HG03139 (cell line): Measurements from ENCODE around the gene AOX1.
"Not testable (repeated sequence)": the region's sequence is repeated elsewhere in the genome, so short reads cannot be mapped to it uniquely, and the experiment has no call there.

Experiments used
- ATAC-seq: cut with Tn5 transposase; IDR thresholded peaks from one replicate; pipeline ENCODE4 v1.9.1; 2021; ENCODE audit not compliant: unreplicated experiment

Gene AOX1

GRCh38 chr2:200600549-200601225 lies 14.9 kb downstream of the AOX1 start:
- ATAC-seq = no peak

- no peak for ATAC-seq
Measured at GRCh38 chr2:200602584-200602983, 16.8 kb downstream of the AOX1 start.

GRCh38 chr2:200603972-200604371 lies 18.2 kb downstream of the AOX1 start:
- no peak for ATAC-seq

- no peak for ATAC-seq
Measured at GRCh38 chr2:200604571-200605255, 18.9 kb downstream of the AOX1 start.

DNA sequence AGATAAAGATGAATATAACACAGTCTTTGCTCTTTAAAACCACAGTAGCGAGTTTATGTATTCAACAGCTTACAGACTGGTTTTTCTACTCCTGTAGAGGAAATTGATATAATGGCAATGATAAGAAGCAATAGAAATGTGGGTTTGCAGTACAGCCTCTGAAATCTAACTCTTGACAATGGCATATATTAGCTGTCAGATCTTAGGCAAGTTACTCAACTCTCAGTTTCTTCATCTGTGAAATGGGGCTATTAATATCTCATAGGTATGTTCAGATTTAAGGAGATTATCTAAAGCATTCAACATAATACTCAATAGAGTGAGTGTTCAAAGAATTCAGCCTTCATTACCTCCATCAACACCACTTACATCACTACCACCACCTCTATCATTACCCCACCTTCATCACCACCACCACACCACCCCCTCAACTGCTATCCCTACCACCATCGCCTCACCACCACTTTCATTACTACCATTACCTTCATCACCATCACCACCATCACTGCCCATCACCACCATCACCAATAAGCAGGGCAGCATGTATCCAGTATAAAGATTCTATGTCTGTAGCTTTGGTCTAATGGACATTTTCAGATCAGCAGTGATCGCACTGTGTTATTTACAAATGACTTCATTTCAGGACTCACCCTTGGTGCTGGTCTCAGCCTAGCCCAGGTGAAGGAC lies 22.7 kb downstream of the AOX1 start:
- ATAC-seq = no peak

- no peak for ATAC-seq
Measured at GRCh38 chr2:200609028-200609614, 23.3 kb downstream of the AOX1 start.

GRCh38 chr2:200610217-200610616 lies 24.4 kb downstream of the AOX1 start:
- ATAC-seq = not testable (repeated sequence)

GRCh38 chr2:200613692-200614091 lies 27.9 kb downstream of the AOX1 start:
- ATAC-seq = no peak

- ATAC-seq = no peak
Measured at GRCh38 chr2:200614249-200614648, 28.4 kb downstream of the AOX1 start.

- no peak for ATAC-seq
Measured at GRCh38 chr2:200615247-200615646, 29.4 kb downstream of the AOX1 start.

DNA sequence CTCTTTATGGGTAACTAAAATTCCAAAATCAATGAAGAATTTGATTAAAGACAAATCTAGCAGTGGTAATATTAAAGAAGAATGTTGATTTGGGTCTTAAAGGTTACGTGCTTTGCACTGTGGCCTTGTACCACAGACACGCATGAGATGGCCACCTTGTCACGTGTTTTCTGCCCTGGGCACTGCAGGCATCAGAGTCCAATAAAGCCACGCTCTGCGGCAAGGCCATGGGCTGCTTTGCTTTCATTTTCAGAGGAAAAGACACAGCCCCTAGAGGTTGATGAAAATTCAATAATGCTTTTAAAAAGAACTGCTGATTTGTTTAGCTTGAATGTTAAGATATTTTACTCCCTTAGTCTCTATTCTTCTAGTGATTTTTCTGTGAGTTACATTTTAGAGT lies 30.4 kb downstream of the AOX1 start:
- ATAC-seq = no peak

DNA sequence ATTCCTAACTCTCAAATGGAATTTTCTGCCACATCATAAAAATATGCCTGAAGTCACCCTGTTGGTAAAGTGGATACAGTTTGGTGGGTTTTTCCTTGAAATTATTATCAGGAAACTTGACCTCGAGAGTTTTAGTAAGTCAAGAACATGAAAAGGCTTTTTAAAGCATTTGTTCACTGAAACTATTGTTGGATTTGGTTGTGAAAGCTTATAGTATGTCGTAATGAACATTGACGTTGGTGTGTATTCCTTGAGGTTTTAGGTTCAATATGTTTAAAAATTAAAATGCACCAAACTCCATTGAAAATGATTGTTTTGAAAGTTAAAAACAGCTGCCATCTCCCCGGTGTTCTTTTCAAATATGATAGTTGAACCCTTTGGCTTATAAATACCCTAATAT lies 30.8 kb downstream of the AOX1 start:
- ATAC-seq = no peak

- no peak for ATAC-seq
Measured at GRCh38 chr2:200617156-200618053, 31.6 kb downstream of the AOX1 start.

DNA sequence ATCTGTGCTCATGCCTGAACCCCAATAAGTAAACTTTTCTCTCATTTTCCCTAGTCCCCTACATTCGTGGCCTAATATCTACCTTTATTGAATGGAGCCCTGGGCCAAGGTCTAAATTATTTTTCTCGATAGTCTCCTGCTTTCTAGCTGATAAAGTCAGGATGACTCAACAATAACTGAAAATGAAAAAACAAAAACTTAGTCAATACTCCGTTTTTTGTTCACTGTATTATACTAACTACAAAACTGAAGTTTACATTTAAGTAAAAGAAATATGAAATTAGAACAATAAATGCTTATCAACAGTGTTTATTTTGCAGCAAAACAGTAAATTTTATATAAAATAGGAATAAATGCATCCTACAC lies 32.2 kb downstream of the AOX1 start:
- ATAC-seq = no peak

DNA sequence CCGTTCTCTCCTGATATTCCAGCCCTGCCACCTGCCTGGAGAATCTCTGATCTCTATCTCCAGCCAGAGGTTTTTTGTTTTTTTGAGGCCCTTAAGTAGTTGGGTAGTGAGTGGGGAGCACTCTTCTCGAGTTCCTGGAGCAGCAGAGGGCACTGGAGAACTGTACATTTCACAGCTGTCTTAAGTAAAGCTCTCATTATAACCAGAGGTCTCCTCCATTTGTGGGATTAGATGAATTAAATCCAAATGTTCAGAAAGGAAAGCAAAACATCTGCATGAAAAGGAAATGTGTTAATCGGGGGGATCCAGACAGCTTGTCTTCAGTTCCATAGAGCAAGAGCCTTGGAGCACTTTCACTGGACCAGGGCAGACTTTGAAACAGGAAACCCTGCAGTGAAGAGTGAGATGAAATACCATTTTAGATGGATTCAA lies 32.8 kb downstream of the AOX1 start:
- ATAC-seq = no peak

DNA sequence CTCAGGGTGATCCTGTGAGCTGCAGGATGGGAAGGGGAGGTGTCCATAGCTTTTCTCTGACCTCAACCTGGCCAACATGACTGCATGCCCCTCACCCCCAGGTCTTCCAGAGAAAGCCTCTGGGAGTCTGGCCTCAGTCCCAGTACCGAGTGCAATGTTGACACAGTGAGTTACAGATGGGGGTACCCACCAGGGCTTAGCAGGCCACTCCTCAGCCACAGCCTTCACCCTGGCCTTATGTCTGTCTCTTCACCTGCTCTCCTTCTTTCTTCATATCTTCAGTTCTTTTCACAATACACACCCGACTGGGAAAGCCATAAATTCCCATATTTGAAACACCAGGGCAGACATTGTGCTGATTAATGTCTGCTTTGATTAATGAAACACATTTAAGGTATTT lies 33.5 kb downstream of the AOX1 start:
- no peak for ATAC-seq

DNA sequence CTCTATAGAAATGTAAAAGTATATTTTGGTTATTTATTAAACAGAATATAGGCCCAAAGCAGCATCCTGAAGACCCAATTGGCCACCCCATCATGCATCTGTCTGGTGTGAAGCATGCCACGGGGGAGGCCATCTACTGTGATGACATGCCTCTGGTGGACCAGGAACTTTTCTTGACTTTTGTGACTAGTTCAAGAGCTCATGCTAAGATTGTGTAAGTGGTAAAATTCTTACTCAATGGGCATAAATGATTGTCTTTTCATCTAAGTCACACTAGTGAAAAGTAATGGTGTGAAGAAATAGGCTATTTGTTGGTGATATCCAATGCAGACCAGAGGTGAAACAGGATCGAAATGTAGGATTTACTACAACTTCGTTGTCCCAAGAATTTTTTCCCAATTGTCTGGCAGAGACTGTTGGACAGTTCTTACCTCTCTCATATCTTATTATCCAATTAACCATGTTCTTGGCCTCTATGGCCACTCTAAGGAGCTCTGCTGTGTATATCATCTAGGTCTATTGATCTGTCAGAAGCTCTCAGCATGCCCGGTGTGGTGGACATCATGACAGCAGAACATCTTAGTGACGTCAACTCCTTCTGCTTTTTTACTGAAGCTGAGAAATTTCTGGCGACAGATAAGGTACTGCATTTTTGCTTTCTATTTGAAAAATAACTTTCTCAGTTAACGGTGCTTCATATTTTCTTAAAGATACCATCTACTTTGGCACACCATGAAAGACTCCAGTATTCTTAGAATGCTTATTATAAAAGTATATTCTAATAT lies 35.0 kb downstream of the AOX1 start:
- ATAC-seq = no peak

DNA sequence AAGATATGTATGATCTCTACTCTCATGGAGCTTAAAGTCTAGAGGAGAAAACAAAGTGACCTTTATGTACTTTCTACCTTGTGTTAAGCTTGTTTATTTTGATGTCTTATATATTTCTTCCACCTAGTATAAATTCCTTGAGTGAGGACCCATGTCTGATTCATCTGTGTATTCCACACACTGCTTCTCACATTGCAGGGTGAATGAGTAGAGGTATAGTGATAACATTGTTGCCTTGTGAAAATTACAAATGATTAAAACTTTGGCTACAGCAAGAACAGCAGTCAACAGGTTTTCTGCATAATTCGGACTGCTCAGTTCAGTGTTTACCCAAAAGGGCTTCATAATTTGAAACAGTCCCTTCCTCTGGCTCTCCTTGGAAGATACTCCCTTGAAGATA lies 36.3 kb downstream of the AOX1 start:
- ATAC-seq = no peak

DNA sequence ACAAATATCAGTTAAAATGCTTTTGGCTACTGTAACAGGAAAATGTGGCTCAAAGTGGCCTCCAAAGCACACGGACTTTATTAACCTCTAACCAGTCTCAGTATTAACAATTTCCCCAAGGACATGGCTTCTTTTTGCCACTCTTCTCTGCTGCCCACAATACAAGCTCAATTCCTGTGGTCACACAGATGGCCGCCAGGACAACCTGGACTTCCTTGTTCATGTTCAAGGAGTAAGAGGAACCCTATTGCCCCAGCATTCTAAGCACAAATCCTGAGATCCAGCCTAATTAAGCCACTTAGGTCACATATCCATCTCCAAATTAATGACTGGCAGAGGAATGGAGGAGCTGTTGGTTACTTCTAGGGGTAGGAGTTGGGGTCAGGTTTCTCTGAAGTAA lies 38.2 kb downstream of the AOX1 start:
- no peak for ATAC-seq

GRCh38 chr2:200624658-200625057 lies 38.8 kb downstream of the AOX1 start:
- ATAC-seq = no peak
